Stomach smooth muscle (tissue), 2 donors: Measurements from ENCODE around the gene COMMD6.
"Not testable (repeated sequence)": the region's sequence is repeated elsewhere in the genome, so short reads cannot be mapped to it uniquely, and the experiment has no call there.

Source experiments
- H3K27ac ChIP-seq: one replicate; pipeline ENCODE4 v1.7.0; 2013; ENCODE audit warnings: mild to moderate bottlenecking, low read length, inconsistent platforms
- H3K27me3 ChIP-seq, 2 donors: one replicate each; pipeline ENCODE4 v1.7.0; 2013; ENCODE audit warnings: low read length in 2 of 2; ENCODE audit not compliant: insufficient read depth in 2 of 2, control insufficient read depth in 1 of 2
- H3K36me3 ChIP-seq, 2 donors: one replicate each; pipeline ENCODE4 v1.7.0; 2013; ENCODE audit warnings: low read length in 2 of 2; ENCODE audit not compliant: control insufficient read depth in 2 of 2, insufficient read depth in 2 of 2
- H3K4me1 ChIP-seq: one replicate; pipeline ENCODE4 v1.7.0; 2013; ENCODE audit warnings: low read length; ENCODE audit not compliant: control insufficient read depth, insufficient read depth
- H3K4me3 ChIP-seq, 2 donors: one replicate each; pipeline ENCODE4 v1.7.0; 2013; ENCODE audit warnings: low read length in 2 of 2
- H3K9ac ChIP-seq, 2 donors: one replicate each; pipeline ENCODE4 v1.7.0; 2013; ENCODE audit warnings: low read length in 2 of 2, mild to moderate bottlenecking in 1 of 2
- H3K9me3 ChIP-seq, 2 donors: one replicate each; pipeline ENCODE4 v1.7.0; 2013; ENCODE audit warnings: low read length in 2 of 2; ENCODE audit not compliant: control insufficient read depth in 2 of 2
- donor health status: healthy.
- donor health status: Pancreatic carcinoma.

The COMMD6 gene

GRCh38 chr13:75554981-75555380 lies 17.3 kb upstream of the COMMD6 start:
- no peaks in the 10 kb centered on the region for H3K4me1 ChIP-seq
- H3K4me3 ChIP-seq: no peak overlapping the region
- H3K36me3 ChIP-seq: no peaks in the 10 kb centered on the region
- H3K9me3 ChIP-seq: no peaks in the 10 kb centered on the region
- H3K9ac ChIP-seq: no peak overlapping the region
- no peak overlapping the region for H3K27ac ChIP-seq
- H3K27me3 ChIP-seq: no peaks in the 10 kb centered on the region

GRCh38 chr13:75554464-75554863 lies 16.8 kb upstream of the COMMD6 start:
- no peak overlapping the region for H3K4me3 ChIP-seq
- H3K9ac ChIP-seq: no peak overlapping the region
- no peaks in the 10 kb centered on the region for H3K9me3 ChIP-seq
- H3K27me3 ChIP-seq: no peaks in the 10 kb centered on the region
- no peaks in the 10 kb centered on the region for H3K36me3 ChIP-seq
- H3K4me1 ChIP-seq: no peaks in the 10 kb centered on the region
- H3K27ac ChIP-seq: no peak overlapping the region

GRCh38 chr13:75550159-75550567 lies 12.5 kb upstream of the COMMD6 start:
- Histone ChIP-seq H3K9ac (peak overlapping the region; percentile 80 to 83), H3K36me3 (no peaks in the 10 kb centered on the region), H3K27me3 (no peaks in the 10 kb centered on the region), H3K9me3 (no peaks in the 10 kb centered on the region), H3K4me3 (peak overlapping the region; percentile 92 to 97), H3K27ac (no peak overlapping the region), H3K4me1 (peaks cover 4% of the 10 kb centered on the region)

GRCh38 chr13:75549262-75550158 lies 11.9 kb upstream of the COMMD6 start, which contains the start of gene UCHL3:
Gene UCHL3 (plus strand): TSS chr13:75549791. CDS start chr13:75549821, 30 bp downstream.
- Histone ChIP-seq H3K27me3 (no peaks in the 10 kb centered on the region), H3K4me3 (peak within 1 kb of the TSS; percentile 92 to 97), H3K27ac (peak within 1 kb of the TSS; percentile 66), H3K36me3 (no peaks in the 10 kb centered on the region), H3K9me3 (no peaks in the 10 kb centered on the region), H3K9ac (peak within 1 kb of the TSS; percentile 80 to 83), H3K4me1 (peaks cover 4% of the 10 kb centered on the region)

GRCh38 chr13:75547917-75548316 lies 10.3 kb upstream of the COMMD6 start:
- peaks cover 4% of the 10 kb centered on the region for H3K4me1 ChIP-seq
- H3K9me3 ChIP-seq: no peaks in the 10 kb centered on the region
- no peak overlapping the region for H3K9ac ChIP-seq
- H3K27ac ChIP-seq: no peak overlapping the region
- no peak overlapping the region for H3K4me3 ChIP-seq
- H3K27me3 ChIP-seq: no peaks in the 10 kb centered on the region
- H3K36me3 ChIP-seq: no peaks in the 10 kb centered on the region

GRCh38 chr13:75545386-75545785 lies 7.7 kb upstream of the COMMD6 start:
- not testable (repeated sequence) for H3K36me3 ChIP-seq, H3K9ac ChIP-seq, H3K27me3 ChIP-seq, H3K4me1 ChIP-seq, H3K27ac ChIP-seq, H3K4me3 ChIP-seq, H3K9me3 ChIP-seq

- Histone ChIP-seq H3K4me3 (no peak overlapping the region), H3K27ac (no peak overlapping the region), H3K4me1 (peaks cover 4% of the 10 kb centered on the region), H3K27me3 (no peaks in the 10 kb centered on the region), H3K36me3 (no peaks in the 10 kb centered on the region), H3K9ac (no peak overlapping the region), H3K9me3 (no peaks in the 10 kb centered on the region)
These were observed 7.2 kb upstream of the COMMD6 start for GRCh38 chr13:75544681-75545330.

GRCh38 chr13:75541961-75542360 lies 4.3 kb upstream of the COMMD6 start:
- no peaks in the 10 kb centered on the region for H3K36me3 ChIP-seq
- H3K4me3 ChIP-seq: no peak overlapping the region
- no peak overlapping the region for H3K27ac ChIP-seq
- H3K9me3 ChIP-seq: no peaks in the 10 kb centered on the region
- H3K27me3 ChIP-seq: no peaks in the 10 kb centered on the region
- H3K4me1 ChIP-seq: peaks cover 5% of the 10 kb centered on the region
- no peak overlapping the region for H3K9ac ChIP-seq

GRCh38 chr13:75541287-75541686 lies 3.6 kb upstream of the COMMD6 start:
- Histone ChIP-seq H3K4me3 (no peak overlapping the region), H3K27ac (no peak overlapping the region), H3K4me1 (peaks cover 12% of the 10 kb centered on the region), H3K9ac (no peak overlapping the region), H3K9me3 (no peaks in the 10 kb centered on the region), H3K27me3 (no peaks in the 10 kb centered on the region), H3K36me3 (no peaks in the 10 kb centered on the region)

GRCh38 chr13:75533861-75534260 lies 3.8 kb downstream of the COMMD6 start:
- Histone ChIP-seq H3K4me3 (no peak overlapping the region), H3K27ac (no peak overlapping the region), H3K36me3 (peaks cover 3 to 4% of the 10 kb centered on the region in 2 donors), H3K9ac (no peak overlapping the region), H3K27me3 (no peaks in the 10 kb centered on the region), H3K9me3 (no peaks in the 10 kb centered on the region), H3K4me1 (peaks cover 12% of the 10 kb centered on the region)

- no peak overlapping the region for H3K27ac ChIP-seq
- H3K36me3 ChIP-seq: peaks cover 7 to 9% of the 10 kb centered on the region in 2 donors
- no peaks in the 10 kb centered on the region for H3K27me3 ChIP-seq
- H3K4me1 ChIP-seq: no peaks in the 10 kb centered on the region
- H3K9me3 ChIP-seq: no peaks in the 10 kb centered on the region
- no peak overlapping the region for H3K4me3 ChIP-seq
- no peak overlapping the region for H3K9ac ChIP-seq
These were observed 7.1 kb downstream of the COMMD6 start for GRCh38 chr13:75530549-75530961.
